Measurements from ENCODE around the gene ZNF366.

Gene ZNF366

GRCh38 chr5:72487177-72487576 lies 20.0 kb downstream of the ZNF366 start:
- DNase-seq: no peak

GRCh38 chr5:72486371-72486770 lies 20.8 kb downstream of the ZNF366 start:
- DNase-seq: no peak

GRCh38 chr5:72485430-72485974 lies 21.7 kb downstream of the ZNF366 start:
- no peak for DNase-seq

GRCh38 chr5:72482046-72482445 lies 25.2 kb downstream of the ZNF366 start:
- DNase-seq: no peak

GRCh38 chr5:72480841-72481240 lies 26.4 kb downstream of the ZNF366 start:
- DNase-seq: no peak

GRCh38 chr5:72479921-72480320 lies 27.3 kb downstream of the ZNF366 start:
- no peak for DNase-seq

GRCh38 chr5:72478684-72479083 lies 28.5 kb downstream of the ZNF366 start:
- DNase-seq: no peak

GRCh38 chr5:72478276-72478675 lies 28.9 kb downstream of the ZNF366 start:
- no peak for DNase-seq

GRCh38 chr5:72477644-72478043 lies 29.6 kb downstream of the ZNF366 start:
- DNase-seq: no peak

GRCh38 chr5:72477176-72477575 lies 30.0 kb downstream of the ZNF366 start:
- DNase-seq: no peak

GRCh38 chr5:72476721-72477120 lies 30.5 kb downstream of the ZNF366 start:
- DNase-seq: no peak

GRCh38 chr5:72476275-72476674 lies 30.9 kb downstream of the ZNF366 start:
- DNase-seq: no peak

- DNase-seq: no peak
Measured at GRCh38 chr5:72474516-72474915, 32.7 kb downstream of the ZNF366 start.

GRCh38 chr5:72474046-72474500 lies 33.1 kb downstream of the ZNF366 start:
- no peak for DNase-seq

GRCh38 chr5:72472666-72473422 lies 34.4 kb downstream of the ZNF366 start:
- DNase-seq: no peak

GRCh38 chr5:72472031-72472430 lies 35.2 kb downstream of the ZNF366 start:
- DNase-seq: no peak

GRCh38 chr5:72470826-72471225 lies 36.4 kb downstream of the ZNF366 start:
- DNase-seq: no peak

GRCh38 chr5:72468606-72469005 lies 38.6 kb downstream of the ZNF366 start:
- no peak for DNase-seq

GRCh38 chr5:72468024-72468423 lies 39.2 kb downstream of the ZNF366 start:
- no peak for DNase-seq

- DNase-seq: no peak
Measured at GRCh38 chr5:72467461-72467860, 39.7 kb downstream of the ZNF366 start.

- DNase-seq: no peak
Measured at GRCh38 chr5:72465601-72466563, 41.3 kb downstream of the ZNF366 start.

GRCh38 chr5:72465066-72465465 lies 42.1 kb downstream of the ZNF366 start:
- no peak for DNase-seq

GRCh38 chr5:72464071-72464470 lies 43.1 kb downstream of the ZNF366 start:
- no peak for DNase-seq

All from activated CD4-positive, alpha-beta T cell treated with anti-CD3 and anti-CD28 coated beads, Interleukin-2, amount 50 U/mL, for 1 hour (primary cell).